Right hindlimb (tissue), 1 donor: ENCODE measurements around the gene CHST3.
"Not testable (repeated sequence)": the region's sequence is repeated elsewhere in the genome, so short reads cannot be mapped to it uniquely, and the experiment has no call there.

Source experiments
- DNase-seq: peaks from one replicate; pipeline ENCODE4 v3.0.0-alpha.2; 2018

The CHST3 gene, protein sequence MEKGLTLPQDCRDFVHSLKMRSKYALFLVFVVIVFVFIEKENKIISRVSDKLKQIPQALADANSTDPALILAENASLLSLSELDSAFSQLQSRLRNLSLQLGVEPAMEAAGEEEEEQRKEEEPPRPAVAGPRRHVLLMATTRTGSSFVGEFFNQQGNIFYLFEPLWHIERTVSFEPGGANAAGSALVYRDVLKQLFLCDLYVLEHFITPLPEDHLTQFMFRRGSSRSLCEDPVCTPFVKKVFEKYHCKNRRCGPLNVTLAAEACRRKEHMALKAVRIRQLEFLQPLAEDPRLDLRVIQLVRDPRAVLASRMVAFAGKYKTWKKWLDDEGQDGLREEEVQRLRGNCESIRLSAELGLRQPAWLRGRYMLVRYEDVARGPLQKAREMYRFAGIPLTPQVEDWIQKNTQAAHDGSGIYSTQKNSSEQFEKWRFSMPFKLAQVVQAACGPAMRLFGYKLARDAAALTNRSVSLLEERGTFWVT

GRCh38 chr10:71964098-71964742 lies at the start of gene CHST3:
TSS of gene CHST3 (plus strand) at chr10:71964395. CDS start at chr10:72005843, 41,448 bp downstream.
- peak; percentile 79 for DNase-seq

DNA sequence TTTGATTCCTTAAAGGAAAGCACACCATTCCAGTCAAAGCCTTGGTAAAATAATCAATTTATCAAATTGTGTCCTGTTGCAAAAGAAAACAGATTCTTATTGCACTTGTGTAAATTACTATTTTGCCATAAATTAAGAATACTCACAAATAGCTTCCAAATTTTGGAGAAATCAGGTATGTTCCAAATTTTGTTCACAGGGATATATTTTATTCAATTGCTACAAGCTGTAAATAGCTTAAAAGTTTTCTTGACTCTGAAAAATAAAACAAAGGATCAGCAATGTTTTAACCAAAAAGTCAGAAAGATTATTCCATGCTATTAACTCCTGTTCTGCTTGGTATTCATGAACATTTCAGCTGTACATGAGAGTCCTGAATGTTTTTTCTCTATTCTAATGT lies 47.4 kb upstream of the CHST3 start:
- DNase-seq, result no peak

- DNase-seq, result no peak
Measured at GRCh38 chr10:71918992-71919391, 45.2 kb upstream of the CHST3 start.

DNA sequence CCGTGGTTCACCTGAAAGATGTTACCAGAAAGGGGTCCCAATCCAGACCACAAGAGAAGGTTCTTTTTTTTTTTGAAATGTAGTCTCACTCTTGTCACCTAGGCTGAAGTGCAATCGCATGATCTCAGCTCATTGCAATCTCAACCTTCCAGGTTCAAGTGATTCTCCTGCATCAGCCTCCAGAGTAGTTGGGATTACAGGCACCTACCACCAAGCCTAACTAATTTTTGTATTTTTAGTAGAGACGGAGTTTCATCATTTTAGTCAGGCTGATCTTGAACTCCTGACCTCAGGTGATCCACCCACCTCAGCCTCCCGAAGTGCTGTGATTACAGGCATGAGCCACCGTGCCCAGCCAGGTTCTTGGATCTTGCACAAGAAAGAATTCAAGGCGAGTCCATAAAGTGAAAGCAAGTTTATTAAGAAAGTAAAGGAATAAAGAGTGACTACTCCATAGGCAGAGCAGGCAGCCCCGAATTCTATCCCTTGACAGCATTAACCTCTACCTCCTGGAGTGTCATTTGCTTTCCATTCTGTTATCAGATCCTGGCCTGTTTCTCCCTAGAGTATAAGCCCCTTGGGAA lies 44.1 kb upstream of the CHST3 start:
- DNase-seq, result not testable (repeated sequence)

- DNase-seq, result no peak
Measured at GRCh38 chr10:71920540-71921323, 43.5 kb upstream of the CHST3 start.

DNA sequence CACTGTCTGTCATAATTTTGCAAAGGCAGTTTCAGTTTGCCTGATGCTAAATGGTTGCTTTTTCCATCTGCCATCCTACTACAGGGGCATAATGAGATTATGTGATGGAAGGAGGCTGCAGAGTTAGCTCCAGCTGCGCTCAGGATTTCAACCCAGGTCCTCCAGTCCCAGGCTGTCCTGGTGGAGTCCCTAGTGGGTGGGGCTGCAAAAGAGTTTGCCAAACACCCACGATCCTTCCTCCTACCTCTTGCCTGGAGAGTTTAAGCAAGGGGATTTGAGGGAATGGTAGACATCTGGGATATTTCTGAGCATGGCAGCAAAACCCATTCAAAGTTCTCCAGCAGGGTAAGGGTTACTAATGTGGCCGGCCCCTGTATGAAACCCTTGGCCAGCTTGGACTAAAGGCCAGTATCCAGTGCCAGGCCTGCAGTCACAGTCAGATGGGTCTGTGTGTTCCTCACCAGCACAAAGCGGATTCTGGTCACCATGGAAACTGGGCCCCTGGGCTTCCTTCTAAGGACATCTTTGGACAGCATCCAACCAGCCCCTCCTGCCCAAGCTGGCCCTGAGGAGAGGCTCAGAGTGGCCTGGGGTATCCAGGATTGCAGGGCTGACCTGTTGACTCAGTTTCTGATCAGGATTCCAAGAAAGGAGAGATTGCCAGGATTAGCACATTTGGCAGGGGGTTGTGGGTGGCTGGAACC lies 42.7 kb upstream of the CHST3 start:
- peak; percentile 85 for DNase-seq

DNA sequence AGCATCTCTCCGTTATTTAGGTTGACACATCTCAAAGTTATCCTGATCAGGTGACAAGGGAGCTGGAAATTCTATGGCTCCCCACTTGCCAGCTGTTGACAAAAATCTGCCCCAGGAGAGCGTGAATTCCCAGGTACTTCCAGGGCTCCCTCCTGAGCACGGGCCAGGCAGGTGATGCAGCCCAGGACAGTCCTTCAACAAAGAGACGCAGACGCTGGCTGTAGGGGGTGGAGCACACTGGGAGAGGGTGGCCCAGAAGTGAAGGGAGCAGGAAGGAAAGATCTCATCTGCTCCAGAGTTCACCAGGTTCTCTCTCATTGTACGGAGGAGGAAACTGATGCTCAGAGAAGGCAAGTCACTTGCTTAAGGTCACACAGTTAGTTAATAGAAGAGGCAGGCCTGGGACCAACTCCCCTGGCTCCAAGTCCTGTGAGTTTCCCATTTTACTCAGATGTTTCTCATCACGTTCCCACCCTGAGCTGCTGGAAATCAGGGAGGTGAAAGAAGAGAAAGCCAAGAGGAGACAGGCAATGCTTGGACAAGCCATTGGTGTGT lies 41.0 kb upstream of the CHST3 start:
- DNase-seq, result no peak

- DNase-seq, result no peak
Measured at GRCh38 chr10:71924771-71925170, 39.4 kb upstream of the CHST3 start.

- DNase-seq, result no peak
Measured at GRCh38 chr10:71927159-71927558, 37.0 kb upstream of the CHST3 start.

DNA sequence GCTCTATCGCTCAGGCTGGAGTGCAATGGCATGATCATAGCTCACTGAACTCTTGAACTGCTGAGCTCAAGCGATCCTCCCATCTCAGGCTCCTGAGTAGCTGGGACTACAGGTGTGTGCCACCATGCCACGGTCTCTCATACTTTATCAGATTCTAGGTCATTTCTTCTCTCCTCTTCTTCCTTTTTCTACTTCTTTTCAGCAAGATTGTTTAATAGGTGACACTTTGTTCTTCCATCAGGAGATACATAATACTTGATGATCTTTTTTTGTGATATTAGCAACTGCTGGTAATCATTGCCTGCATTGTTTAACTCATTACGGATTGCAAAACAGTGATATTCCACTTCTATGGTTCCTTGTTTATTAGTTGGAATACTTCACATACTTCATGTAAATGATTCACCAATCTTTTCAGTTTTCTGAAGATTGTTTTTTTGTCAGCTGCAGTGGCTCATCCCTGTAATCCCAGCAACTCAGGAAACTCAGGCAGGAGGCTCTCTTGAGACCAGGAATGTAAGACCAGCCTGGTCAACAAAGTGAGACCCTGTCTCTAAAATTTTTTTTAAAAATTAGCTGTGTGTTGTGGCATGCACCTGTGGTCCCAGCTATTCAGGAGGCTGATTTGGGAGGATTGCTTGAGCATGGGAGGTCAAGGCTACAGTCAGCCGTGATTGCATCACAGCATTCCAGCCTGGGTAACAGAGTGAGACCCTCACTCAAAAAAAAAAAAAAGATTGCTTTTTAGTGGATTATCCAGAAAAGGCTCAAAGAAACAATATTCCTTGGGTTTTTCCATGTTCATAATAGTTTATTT lies 36.2 kb upstream of the CHST3 start:
- DNase-seq, result no peak

DNA sequence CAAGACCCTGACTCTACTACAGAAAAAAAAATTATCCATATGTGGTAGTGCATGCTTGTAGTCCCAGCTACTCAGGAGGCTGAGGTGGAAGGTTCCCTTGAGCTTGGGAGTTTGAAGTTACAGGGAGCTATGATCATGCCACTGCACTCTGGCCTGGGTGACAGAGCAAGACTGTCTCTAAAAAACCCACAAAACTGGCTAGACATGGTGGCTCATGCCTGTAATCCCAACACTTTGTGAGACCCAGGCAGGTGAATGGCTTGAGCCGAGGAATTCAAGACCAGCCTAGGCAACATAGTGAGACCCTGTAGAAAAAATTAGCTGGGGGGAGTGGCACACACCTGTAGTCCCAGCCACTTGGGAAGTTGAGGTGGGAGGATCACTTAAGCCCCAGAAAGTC lies 32.9 kb upstream of the CHST3 start:
- DNase-seq, result no peak

- no peak for DNase-seq
Measured at GRCh38 chr10:71933651-71934050, 30.5 kb upstream of the CHST3 start.

DNA sequence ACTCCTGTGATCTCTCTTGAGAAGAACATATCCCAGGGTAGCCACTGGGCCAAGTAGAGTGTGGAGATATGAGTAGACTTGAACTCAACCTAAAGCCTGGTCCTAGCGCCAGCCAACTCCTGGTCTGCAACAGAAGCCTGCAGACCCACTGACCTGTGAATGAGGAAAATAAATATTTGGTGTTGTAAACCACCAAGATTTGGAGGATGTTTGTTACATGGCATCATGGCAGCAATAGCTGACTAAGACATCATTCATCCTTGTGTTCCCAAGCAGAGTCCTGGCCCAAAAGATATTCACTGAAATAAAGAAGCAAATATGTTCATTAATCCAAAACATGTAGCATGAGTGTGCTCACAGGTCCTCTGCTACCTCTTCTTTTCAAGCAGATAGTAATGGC lies 26.0 kb upstream of the CHST3 start:
- no peak for DNase-seq

GRCh38 chr10:71939304-71939703 lies 24.9 kb upstream of the CHST3 start:
- no peak for DNase-seq

- no peak for DNase-seq
Measured at GRCh38 chr10:71939861-71940474, 24.2 kb upstream of the CHST3 start.

GRCh38 chr10:71940752-71941151 lies 23.4 kb upstream of the CHST3 start:
- no peak for DNase-seq

- no peak for DNase-seq
Measured at GRCh38 chr10:71941318-71941717, 22.9 kb upstream of the CHST3 start.

GRCh38 chr10:71945819-71946474 lies 18.2 kb upstream of the CHST3 start:
- no peak for DNase-seq

DNA sequence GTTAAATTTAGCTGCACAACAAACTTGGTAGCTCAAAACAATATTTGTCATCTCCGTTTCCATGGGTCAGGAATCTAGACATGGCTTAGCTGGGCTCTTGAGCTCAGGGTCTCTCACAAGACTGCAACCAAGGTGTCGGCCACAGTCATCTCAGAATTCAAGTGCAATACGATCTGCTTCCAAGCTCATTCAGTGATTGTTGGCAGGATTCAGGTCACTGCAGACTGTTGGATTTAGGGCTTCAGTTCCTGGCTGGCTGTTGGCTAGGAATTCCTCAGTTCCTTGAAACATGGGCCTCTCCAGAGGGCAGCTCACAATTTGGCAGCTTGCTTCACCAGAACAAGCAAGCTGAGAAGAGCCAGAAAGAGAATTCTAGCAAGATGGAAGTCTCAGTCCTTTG lies 17.5 kb upstream of the CHST3 start:
- no peak for DNase-seq

- DNase-seq, result no peak
Measured at GRCh38 chr10:71948496-71949067, 15.6 kb upstream of the CHST3 start.
